Measurements from ENCODE around the gene SLC26A1.

- TF ChIP-seq POLR2A (IDR thresholded peaks at IDR 0.05) (no peak), CTCF (IDR thresholded peaks at IDR 0.05) (no peak), POLR2AphosphoS5 (IDR thresholded peaks at IDR 0.05) (no peak)
These were observed 47.3 kb upstream of the SLC26A1 start for GRCh38 chr4:1040344-1041146.

Data from gastroesophageal sphincter (tissue), 3 donors.